Loucy (cell line): ENCODE results near the gene CAMK1D.

ENCODE experiments used
- CTCF ChIP-seq: fragments of 200-600 bp; sonication (generic); conservative IDR thresholded peaks from 2 replicates; pipeline ENCODE4 v1.5.1; 2014; ENCODE audit warnings: mild to moderate bottlenecking, antibody characterized with exemption, low read length
- EZH2phosphoT487 ChIP-seq: fragments of 200-600 bp; IDR thresholded peaks from 2 replicates; pipeline ENCODE4 v1.6.1; 2018; ENCODE audit warnings: antibody characterized with exemption, mild to moderate bottlenecking, moderate library complexity, borderline replicate concordance

GRCh38 chr10:12783293-12783692 lies 433.9 kb downstream of the CAMK1D start:
- no peak for TF ChIP-seq CTCF
- TF ChIP-seq EZH2phosphoT487, result no peak
